Progenitor cell of endocrine pancreas (in vitro differentiated cells): ENCODE results near the gene CYBC1. TPM values are rescaled to one million over a fixed set of nuclear protein-coding genes. Genes with fewer than 3 reads are reported as not detected.

ENCODE experiments used
- DNase-seq: peaks from one replicate; pipeline ENCODE4 v3.0.0; 2021; ENCODE audit warnings: low spot score; ENCODE audit not compliant: unreplicated experiment
- H3K27ac Mint-ChIP-seq: 2 replicates; pipeline ENCODE4 v1.8.0; 2021; ENCODE audit warnings: mild to moderate bottlenecking, moderate library complexity, mixed read lengths
- H3K27me3 Mint-ChIP-seq: 2 replicates; pipeline ENCODE4 v1.8.0; 2021; ENCODE audit warnings: mixed read lengths
- H3K36me3 Mint-ChIP-seq: 2 replicates; pipeline ENCODE4 v1.8.0; 2022; ENCODE audit warnings: mixed read lengths; ENCODE audit not compliant: insufficient read depth
- H3K4me1 Mint-ChIP-seq: 2 replicates; pipeline ENCODE4 v1.8.0; 2021; ENCODE audit warnings: low read depth, mixed read lengths
- H3K4me3 Mint-ChIP-seq: 2 replicates; pipeline ENCODE4 v1.8.0; 2021; ENCODE audit warnings: low read depth, mild to moderate bottlenecking, moderate library complexity, mixed read lengths
- H3K9me3 Mint-ChIP-seq: 2 replicates; pipeline ENCODE4 v1.8.0; 2021; ENCODE audit warnings: low read depth, mixed read lengths
- total RNA-seq: library from RNA; stranded (reverse); gene quantifications from 2 replicates; pipeline ENCODE4 v1.2.1, GENCODE V29; 2021
- TF ChIP-seq, protein P1 (sequence below): fragments of 200-600 bp; sonication (generic); IDR thresholded peaks from one replicate; pipeline ENCODE4 v1.5.0; 2021; ENCODE audit warnings: antibody characterized with exemption, mild to moderate bottlenecking; ENCODE audit not compliant: unreplicated experiment

Gene CYBC1
- total RNA-seq, 1 donor from 2014 or later, result 117 TPM

DNA sequence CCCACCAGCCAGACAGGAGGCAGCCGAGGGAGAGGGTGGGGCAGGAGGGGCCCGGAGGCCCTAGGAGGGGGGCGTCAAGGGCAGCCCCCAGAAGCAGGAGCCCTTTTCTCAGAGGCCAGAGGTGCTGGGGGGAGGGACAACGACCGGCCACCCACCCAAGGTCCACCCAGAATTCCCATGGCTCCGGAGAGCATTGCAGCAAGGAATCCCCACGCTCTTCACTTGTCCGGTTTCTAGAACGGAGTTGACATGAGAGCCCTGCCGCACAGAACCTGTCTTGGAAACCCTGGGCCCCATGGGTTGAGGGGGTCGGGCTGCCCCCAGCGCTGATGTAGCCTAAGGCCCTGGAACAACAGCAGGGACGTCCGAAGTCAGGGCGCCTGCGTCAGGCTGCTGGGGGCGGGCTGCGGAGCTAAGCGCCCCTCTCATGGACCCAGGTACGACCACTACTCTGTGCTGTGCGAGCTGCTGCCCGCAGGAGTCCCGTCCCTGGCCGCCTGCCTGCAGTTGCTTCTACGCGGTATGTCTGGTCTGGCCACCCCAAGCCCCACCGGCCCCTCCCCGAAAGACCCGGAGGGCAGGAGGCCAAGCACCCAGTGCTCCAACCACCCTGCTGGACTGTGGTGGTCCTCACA is 11.2 kb downstream of the CYBC1 start:
- Mint-ChIP-seq H3K9me3 (no peaks in the 10 kb centered on the region), H3K27ac (no peak overlapping the region), H3K36me3 (peaks cover 6% of the 10 kb centered on the region), H3K4me1 (no peaks in the 10 kb centered on the region), H3K27me3 (no peaks in the 10 kb centered on the region), H3K4me3 (no peak overlapping the region)
- no peak for DNase-seq
- TF ChIP-seq, protein P1, sequence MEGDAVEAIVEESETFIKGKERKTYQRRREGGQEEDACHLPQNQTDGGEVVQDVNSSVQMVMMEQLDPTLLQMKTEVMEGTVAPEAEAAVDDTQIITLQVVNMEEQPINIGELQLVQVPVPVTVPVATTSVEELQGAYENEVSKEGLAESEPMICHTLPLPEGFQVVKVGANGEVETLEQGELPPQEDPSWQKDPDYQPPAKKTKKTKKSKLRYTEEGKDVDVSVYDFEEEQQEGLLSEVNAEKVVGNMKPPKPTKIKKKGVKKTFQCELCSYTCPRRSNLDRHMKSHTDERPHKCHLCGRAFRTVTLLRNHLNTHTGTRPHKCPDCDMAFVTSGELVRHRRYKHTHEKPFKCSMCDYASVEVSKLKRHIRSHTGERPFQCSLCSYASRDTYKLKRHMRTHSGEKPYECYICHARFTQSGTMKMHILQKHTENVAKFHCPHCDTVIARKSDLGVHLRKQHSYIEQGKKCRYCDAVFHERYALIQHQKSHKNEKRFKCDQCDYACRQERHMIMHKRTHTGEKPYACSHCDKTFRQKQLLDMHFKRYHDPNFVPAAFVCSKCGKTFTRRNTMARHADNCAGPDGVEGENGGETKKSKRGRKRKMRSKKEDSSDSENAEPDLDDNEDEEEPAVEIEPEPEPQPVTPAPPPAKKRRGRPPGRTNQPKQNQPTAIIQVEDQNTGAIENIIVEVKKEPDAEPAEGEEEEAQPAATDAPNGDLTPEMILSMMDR, result no peak

DNA sequence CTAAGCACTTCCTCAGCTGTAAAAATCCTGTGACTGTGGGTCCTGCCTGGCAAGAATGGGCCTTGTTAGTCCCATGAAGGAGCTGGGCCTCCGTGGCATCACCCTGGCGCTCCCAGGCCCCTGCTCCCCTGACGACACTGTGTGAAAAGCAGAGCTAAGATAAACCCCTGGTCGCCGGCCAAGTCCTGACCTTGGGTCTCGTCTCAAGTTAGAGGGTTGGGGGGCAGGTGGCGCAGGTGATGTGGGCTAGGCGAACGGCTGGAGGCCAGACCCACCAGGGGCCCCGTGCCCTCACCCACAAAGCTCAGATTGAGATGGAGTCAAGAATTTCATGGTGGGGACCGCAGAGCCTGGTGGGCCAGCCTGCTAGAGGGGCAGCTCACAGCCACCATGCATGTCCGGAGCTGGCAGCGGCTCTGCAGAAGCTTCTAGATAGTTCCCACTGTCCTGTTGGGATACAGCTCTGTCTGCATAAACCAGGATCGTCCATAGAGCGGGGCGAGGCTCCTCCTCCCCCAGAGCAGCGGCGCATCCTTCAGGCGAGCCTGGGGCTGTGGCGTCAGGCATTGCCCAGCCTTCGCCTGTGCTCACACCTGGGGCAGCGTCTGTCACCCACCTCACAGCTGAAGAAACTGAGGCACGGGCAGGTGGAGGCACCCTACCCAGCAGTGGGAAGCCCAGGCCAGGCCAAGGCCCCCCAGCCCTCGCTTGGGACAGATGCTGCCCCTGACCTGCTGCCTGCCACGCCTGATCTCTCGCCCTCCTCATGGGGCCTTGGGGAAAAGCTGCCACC is 12.0 kb downstream of the CYBC1 start:
- Mint-ChIP-seq H3K4me1 (no peaks in the 10 kb centered on the region), H3K36me3 (peaks cover 6% of the 10 kb centered on the region), H3K9me3 (no peaks in the 10 kb centered on the region), H3K27ac (no peak overlapping the region), H3K4me3 (no peak overlapping the region), H3K27me3 (no peaks in the 10 kb centered on the region)
- DNase-seq, result no peak
- TF ChIP-seq, protein P1, result no peak

DNA sequence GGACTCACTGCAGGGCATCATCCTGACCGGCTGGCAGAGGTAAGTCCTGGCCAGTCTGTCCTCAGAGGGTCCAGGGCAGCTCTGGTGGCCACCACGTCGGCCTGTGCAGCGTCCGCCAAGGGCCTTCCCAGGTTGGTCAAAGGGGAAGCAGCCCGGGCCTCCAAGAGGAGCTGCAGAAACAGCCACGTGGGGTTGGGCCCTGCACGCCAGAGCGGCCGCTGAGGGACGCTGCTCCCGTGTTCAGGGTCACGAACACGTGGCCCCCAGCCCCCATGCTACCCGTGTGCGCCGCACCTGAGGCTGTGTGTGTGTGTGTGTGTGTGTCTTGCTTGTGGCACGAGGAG is 13.3 kb downstream of the CYBC1 start:
- TF ChIP-seq, protein P1, result no peak

DNA sequence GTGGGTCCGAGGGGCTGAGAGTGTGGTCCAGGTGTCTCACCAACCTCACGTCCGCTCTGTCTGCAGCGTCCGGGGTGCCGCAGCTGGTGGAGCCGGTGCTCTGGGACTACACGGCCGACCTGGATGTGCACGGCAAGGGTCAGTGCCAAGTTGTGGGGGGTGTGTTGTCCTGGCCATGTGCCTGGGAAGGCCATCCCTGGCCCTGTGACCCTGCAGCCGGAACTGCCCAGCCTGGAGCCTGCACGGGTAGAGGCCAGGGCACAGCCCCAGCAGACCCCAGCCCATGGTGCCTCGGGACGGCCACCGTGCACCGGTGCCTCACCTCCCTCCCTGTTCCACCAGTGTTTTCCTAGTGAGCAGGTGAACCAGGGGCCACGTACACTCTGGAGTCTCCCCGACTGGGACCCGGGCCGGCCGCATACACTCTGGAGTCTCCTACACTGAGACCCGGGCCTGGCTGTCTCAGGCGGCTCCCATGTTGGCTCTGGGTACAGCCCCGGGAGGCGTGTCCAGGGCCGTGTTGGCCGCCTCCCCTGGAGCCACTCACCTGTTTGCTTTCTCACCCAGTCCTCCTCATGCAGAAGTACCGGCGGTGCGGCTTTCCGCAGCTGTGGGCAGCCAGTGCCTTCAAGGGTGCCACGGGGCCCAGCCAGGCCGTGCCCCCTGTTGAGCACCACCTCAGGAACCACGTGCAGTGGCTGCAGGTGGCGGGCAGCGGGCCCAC is 13.8 kb downstream of the CYBC1 start:
- peaks cover 3% of the 10 kb centered on the region for H3K36me3 Mint-ChIP-seq
- no peak overlapping the region for H3K4me3 Mint-ChIP-seq
- TF ChIP-seq, protein P1, result no peak
- H3K9me3 Mint-ChIP-seq, result no peaks in the 10 kb centered on the region
- no peak overlapping the region for H3K27ac Mint-ChIP-seq
- no peaks in the 10 kb centered on the region for H3K4me1 Mint-ChIP-seq
- no peak for DNase-seq
- no peaks in the 10 kb centered on the region for H3K27me3 Mint-ChIP-seq

More for the DNA sequence above, 13.3 kb downstream of the CYBC1 start:
- Mint-ChIP-seq H3K4me1 (no peaks in the 10 kb centered on the region), H3K36me3 (peaks cover 3% of the 10 kb centered on the region), H3K27me3 (no peaks in the 10 kb centered on the region), H3K27ac (no peak overlapping the region), H3K4me3 (no peak overlapping the region), H3K9me3 (no peaks in the 10 kb centered on the region)
- DNase-seq, result no peak
